Superior temporal gyrus (tissue), 1 donor: ENCODE measurements around the gene MICU2.
A peak's percentile ranks its signal among the peaks of the same experiment; 100 is the strongest.

Experiments
- DNase-seq: peaks from one replicate; pipeline ENCODE4 v3.0.0-alpha.2; 2016; ENCODE audit errors: extremely low spot score

MICU2 gene

GRCh38 chr13:21603531-21604448, at the start of gene MICU2:
Gene MICU2, minus strand, starts transcription at chr13:21604170. Its CDS starts 22 bp downstream, at chr13:21604148.
- DNase-seq: peak; percentile 92

- no peak for DNase-seq
Observed at GRCh38 chr13:21641629-21642028, 37.7 kb upstream of the MICU2 start.

DNA sequence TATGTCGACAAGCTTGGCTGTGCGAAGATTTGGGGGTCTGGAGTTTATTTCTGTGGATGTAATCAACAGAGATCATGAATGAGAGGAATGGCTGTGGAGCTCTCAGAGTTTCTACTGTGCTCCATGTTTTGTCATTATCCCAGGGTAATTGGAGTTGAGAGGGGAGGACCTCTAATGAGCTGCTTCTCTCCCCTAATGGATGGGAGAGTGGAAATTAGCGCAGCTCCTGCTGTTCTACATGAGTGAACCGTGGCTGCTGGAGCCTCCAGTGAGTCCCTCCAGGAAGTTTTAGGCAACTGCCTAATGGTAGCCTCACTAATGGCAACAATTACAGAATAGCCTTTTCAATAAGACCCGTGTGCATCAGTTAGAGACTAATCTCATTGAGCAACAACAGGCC, 35.6 kb upstream of the MICU2 start:
- DNase-seq: no peak

- DNase-seq: peak; percentile 82
Observed at GRCh38 chr13:21638319-21639282, 34.6 kb upstream of the MICU2 start.

- DNase-seq: no peak
Observed at GRCh38 chr13:21637296-21637695, 33.3 kb upstream of the MICU2 start.

- no peak for DNase-seq
Observed at GRCh38 chr13:21636656-21637055, 32.7 kb upstream of the MICU2 start.

GRCh38 chr13:21632196-21632595, 28.2 kb upstream of the MICU2 start:
- DNase-seq: no peak

GRCh38 chr13:21625366-21625765, 21.4 kb upstream of the MICU2 start:
- peak; percentile 52 for DNase-seq

DNA sequence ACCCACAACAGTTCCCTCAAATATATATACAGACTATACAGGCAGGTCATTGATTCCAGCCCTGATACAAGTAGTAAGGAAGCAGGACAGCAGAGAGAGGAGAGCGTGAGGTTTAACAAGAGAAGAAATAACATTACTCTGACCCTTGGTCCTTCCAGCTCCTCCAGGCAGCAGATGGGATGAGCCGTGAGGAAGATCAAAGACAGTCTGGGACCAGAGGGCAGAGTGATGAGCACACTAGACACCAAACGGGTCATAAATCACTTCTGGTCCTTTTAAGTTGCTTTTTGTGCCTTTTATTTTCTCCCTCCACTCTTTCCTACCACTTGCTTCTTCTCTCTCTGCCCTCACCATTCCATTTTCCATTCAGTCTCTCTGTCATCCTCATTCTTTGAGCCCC, 16.9 kb upstream of the MICU2 start:
- DNase-seq: no peak

- no peak for DNase-seq
Observed at GRCh38 chr13:21619633-21620220, 15.8 kb upstream of the MICU2 start.

DNA sequence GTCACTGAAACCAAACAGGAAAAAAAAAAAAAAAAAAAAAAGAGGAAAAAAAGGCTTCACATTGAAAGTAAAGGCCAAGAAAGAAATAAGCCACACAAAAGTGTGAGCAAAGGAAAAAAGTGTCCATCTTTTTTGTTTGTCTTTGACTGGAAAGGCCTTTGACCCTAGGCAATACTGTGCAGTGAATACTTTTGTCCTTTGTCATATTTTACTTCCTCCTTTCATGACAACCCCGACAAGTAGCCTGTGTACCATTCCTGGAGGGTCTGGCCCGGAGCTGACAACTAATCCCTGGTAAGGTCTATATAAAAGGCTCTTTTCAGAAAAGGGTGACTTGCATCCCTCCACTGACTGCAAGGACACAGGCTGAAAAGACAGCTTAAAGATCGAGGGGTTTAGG, 12.9 kb upstream of the MICU2 start:
- no peak for DNase-seq

GRCh38 chr13:21616205-21616866, 12.4 kb upstream of the MICU2 start:
- no peak for DNase-seq

DNA sequence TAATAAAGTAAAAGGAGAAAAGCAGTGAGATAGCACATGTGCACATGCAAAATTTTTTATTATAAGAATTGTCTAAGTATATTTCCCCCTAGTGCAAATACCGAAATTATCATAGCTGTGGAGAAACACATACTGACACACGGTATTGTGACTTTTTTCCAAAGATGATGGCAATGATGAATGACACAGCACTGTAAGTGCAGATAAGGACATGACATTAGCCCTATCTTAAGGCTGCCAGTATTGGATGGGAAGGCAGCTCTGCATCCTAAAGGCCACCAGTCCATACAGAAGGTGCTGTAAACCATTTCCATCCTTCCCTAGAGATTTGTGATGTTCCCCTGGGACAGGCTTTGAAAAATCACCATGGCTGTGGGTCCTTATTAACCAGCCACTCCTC, 11.5 kb upstream of the MICU2 start:
- no peak for DNase-seq

- no peak for DNase-seq
Observed at GRCh38 chr13:21613791-21614190, 9.8 kb upstream of the MICU2 start.

- no peak for DNase-seq
Observed at GRCh38 chr13:21611385-21611784, 7.4 kb upstream of the MICU2 start.

DNA sequence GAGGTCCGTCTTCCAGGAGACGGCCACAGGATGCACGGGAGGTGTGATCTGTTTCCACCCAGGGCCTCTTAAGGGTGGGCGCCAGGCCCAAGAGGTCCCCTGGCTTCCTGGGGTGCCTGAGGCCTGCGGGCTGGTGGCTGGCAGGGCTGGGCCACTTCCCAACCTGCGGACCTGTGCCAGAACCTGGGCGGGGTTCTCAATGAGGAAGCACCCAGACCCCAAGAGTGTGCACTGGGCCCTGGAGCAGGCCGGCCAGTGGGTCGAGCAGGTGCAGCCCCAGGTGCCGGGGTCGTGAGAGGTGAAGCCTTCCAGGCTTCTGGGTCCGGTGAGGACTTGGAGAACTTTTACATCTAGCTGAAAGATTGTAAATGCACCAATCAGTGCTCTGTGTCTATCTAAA, 6.7 kb upstream of the MICU2 start:
- DNase-seq: no peak

- DNase-seq: no peak
Observed at GRCh38 chr13:21608961-21609360, 5.0 kb upstream of the MICU2 start.

GRCh38 chr13:21606796-21607195, 2.8 kb upstream of the MICU2 start:
- DNase-seq: no peak

DNA sequence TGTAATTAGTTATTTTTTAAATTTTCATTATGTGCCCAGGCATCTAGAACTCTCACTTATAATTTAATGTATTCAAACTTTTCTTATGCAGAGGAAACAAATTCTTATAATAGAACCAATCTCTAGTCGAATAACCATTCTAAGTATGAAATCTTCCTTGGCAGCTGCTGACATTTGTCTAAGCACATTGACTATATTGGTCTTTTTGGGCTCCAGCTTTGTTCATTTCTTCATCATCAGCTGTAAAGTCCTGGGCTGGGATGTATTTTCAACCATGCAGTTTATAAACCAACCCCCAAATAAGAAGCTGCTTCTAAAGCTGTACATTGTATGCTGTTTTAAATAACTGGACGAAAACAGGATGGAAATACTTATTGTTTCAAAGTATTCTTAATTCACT, 2.3 kb upstream of the MICU2 start:
- no peak for DNase-seq

DNA sequence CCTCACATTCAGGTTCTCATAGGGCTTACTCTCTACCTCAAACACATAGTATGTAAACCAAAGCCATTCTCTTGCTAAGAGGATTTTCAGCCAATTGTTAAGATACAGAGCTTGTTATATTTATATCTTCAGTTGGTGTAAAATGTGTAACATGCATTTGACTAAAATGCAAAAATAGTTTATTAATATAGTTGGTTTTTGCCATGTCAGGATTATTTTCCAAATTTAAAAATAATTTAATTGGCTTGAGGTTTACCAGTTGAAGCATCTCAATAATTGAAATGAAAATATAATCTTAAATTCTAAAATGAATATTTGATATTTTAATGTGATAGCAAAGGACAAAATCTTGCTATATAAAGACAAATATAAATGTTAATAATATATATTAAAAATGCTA, 7.2 kb downstream of the MICU2 start:
- DNase-seq: no peak

DNA sequence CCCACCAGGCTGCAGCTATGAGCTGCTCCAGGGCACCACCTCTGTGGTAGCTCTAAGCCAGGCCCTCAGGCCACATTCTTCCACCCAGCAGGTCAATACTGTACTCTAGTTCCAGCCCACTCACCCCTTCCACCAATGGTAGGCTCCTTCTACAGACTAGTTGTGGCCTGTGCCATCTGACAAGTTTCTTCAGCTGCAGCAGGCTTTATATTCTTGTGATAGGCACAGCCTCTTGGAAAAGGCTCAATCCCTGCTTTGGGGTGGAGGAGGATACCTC, 8.5 kb downstream of the MICU2 start:
- no peak for DNase-seq
